HFFc6 (cell line): ENCODE results near the gene SRRM4. TPM values are rescaled to one million over a fixed set of nuclear protein-coding genes. Genes with fewer than 3 reads are reported as not detected.

Experiments
- DNase-seq: peaks from one replicate; pipeline ENCODE4 v3.0.0-alpha.2; 2018
- H3K27ac Mint-ChIP-seq: 2 replicates; pipeline ENCODE4 v1.8.0; 2020; ENCODE audit warnings: mild to moderate bottlenecking, mixed read lengths
- H3K27me3 Mint-ChIP-seq: 2 replicates; pipeline ENCODE4 v1.8.0; 2021; ENCODE audit warnings: mild to moderate bottlenecking, moderate library complexity, mixed read lengths; ENCODE audit not compliant: insufficient read depth
- H3K36me3 Mint-ChIP-seq: 2 replicates; pipeline ENCODE4 v1.8.0; 2021; ENCODE audit warnings: low read depth, mixed read lengths
- H3K4me1 Mint-ChIP-seq: 2 replicates; pipeline ENCODE4 v1.8.0; 2020; ENCODE audit warnings: low read depth, mixed read lengths
- H3K4me3 Mint-ChIP-seq: 2 replicates; pipeline ENCODE4 v1.8.0; 2020; ENCODE audit warnings: mild to moderate bottlenecking, moderate library complexity, mixed read lengths
- H3K9me3 Mint-ChIP-seq: 2 replicates; pipeline ENCODE4 v1.8.0; 2020; ENCODE audit warnings: mild to moderate bottlenecking, mixed read lengths
- CTCF ChIP-seq: fragments of 200-600 bp; sonication (generic); IDR thresholded peaks from 2 replicates; pipeline ENCODE4 v1.5.0; 2021; ENCODE audit warnings: antibody characterized with exemption, mild to moderate bottlenecking
- total RNA-seq, 6 experiments: library from RNA; stranded (reverse); fragmentation: NEBNext Ultra II Directional; extraction: Animal tissue kit (Norgen Biotek cat#: 25700); gene quantifications; 2 replicates in 1 of 6; 3 replicates in 5 of 6; pipeline ENCODE4 v1.2.3, GENCODE V29; 2021

SRRM4 gene
- total RNA-seq, 6 experiments from 2014 or later: not detected

GRCh38 chr12:119198440-119198839 lies 217.1 kb downstream of the SRRM4 start:
- H3K27ac Mint-ChIP-seq: no peak overlapping the region

GRCh38 chr12:119200601-119201000 lies 219.3 kb downstream of the SRRM4 start:
- Mint-ChIP-seq H3K27ac (no peak overlapping the region), H3K4me3 (no peak overlapping the region), H3K36me3 (no peaks in the 10 kb centered on the region), H3K9me3 (no peaks in the 10 kb centered on the region), H3K4me1 (no peaks in the 10 kb centered on the region), H3K27me3 (peaks cover 10% of the 10 kb centered on the region)
- DNase-seq: no peak
- no peak for TF ChIP-seq CTCF

More at GRCh38 chr12:119198440-119198839, 217.1 kb downstream of the SRRM4 start:
- H3K9me3 Mint-ChIP-seq: no peaks in the 10 kb centered on the region
- H3K27me3 Mint-ChIP-seq: peaks cover 3% of the 10 kb centered on the region
- TF ChIP-seq CTCF: no peak
- H3K36me3 Mint-ChIP-seq: peaks cover 14% of the 10 kb centered on the region
- H3K4me1 Mint-ChIP-seq: no peaks in the 10 kb centered on the region
- H3K4me3 Mint-ChIP-seq: no peak overlapping the region
- DNase-seq: no peak

- no peaks in the 10 kb centered on the region for H3K9me3 Mint-ChIP-seq
- no peaks in the 10 kb centered on the region for H3K36me3 Mint-ChIP-seq
- no peaks in the 10 kb centered on the region for H3K4me1 Mint-ChIP-seq
- TF ChIP-seq CTCF: no peak
- DNase-seq: no peak
- no peak overlapping the region for H3K4me3 Mint-ChIP-seq
- H3K27me3 Mint-ChIP-seq: peaks cover 10% of the 10 kb centered on the region
- H3K27ac Mint-ChIP-seq: no peak overlapping the region
Measured at GRCh38 chr12:119201789-119202543, 220.6 kb downstream of the SRRM4 start.

- Mint-ChIP-seq H3K27me3 (peaks cover 10% of the 10 kb centered on the region), H3K27ac (no peak overlapping the region)
Measured at GRCh38 chr12:119202544-119202943, 221.2 kb downstream of the SRRM4 start.

GRCh38 chr12:119204131-119204530 lies 222.8 kb downstream of the SRRM4 start:
- Mint-ChIP-seq H3K27ac (no peak overlapping the region), H3K36me3 (no peaks in the 10 kb centered on the region), H3K9me3 (no peaks in the 10 kb centered on the region), H3K4me3 (no peak overlapping the region), H3K4me1 (no peaks in the 10 kb centered on the region), H3K27me3 (peaks cover 9% of the 10 kb centered on the region)
- no peak for DNase-seq
- TF ChIP-seq CTCF: no peak

More at GRCh38 chr12:119202544-119202943, 221.2 kb downstream of the SRRM4 start:
- Mint-ChIP-seq H3K9me3 (no peaks in the 10 kb centered on the region), H3K4me1 (no peaks in the 10 kb centered on the region), H3K4me3 (no peak overlapping the region), H3K36me3 (no peaks in the 10 kb centered on the region)
- no peak for DNase-seq
- no peak for TF ChIP-seq CTCF
